HG03060 (cell line): ENCODE data around the gene POU6F2.
A peak's percentile ranks its signal among the peaks of the same experiment; 100 is the strongest.

ENCODE experiments used
- ATAC-seq: cut with Tn5 transposase; IDR thresholded peaks from one replicate; pipeline ENCODE4 v1.9.1; 2021; ENCODE audit warnings: low read depth, moderate number of reproducible peaks; ENCODE audit not compliant: unreplicated experiment

The POU6F2 gene

DNA sequence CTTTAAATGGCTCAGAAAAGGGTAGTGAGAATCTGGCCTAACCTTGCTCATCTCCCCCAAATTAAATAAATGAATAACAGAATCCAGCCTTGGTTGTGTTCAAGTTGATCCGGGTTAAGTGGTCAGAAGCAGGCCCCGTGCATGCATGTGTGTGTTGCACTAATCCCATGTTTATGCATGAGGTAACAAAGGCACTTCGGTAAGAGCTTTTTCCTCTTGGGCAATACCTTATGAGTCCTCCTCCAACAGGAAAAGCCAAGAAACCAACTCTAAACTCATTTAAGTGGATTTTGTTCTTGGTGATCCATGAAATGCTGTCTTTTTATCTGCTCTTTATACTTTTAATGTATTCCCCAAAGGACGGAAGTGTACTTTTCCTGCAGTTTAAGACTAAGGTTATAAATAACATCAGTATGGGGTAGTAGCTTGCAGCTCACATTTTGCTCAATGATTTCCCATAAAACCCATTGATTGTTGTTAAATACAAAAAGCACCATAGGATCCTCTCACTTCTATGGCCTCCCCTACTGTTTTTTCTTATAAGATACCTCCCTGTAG, 483.6 kb downstream of the POU6F2 start:
- no peak for ATAC-seq

GRCh38 chr7:39463252-39463651, 485.5 kb downstream of the POU6F2 start:
- ATAC-seq, result no peak

- no peak for ATAC-seq
Observed at GRCh38 chr7:39464350-39465054, 486.8 kb downstream of the POU6F2 start.

GRCh38 chr7:39465055-39465929, 487.6 kb downstream of the POU6F2 start:
- ATAC-seq, result peak; percentile 78

GRCh38 chr7:39468261-39468660, 490.6 kb downstream of the POU6F2 start:
- ATAC-seq, result no peak

GRCh38 chr7:39468808-39469374, 491.2 kb downstream of the POU6F2 start:
- ATAC-seq, result no peak

DNA sequence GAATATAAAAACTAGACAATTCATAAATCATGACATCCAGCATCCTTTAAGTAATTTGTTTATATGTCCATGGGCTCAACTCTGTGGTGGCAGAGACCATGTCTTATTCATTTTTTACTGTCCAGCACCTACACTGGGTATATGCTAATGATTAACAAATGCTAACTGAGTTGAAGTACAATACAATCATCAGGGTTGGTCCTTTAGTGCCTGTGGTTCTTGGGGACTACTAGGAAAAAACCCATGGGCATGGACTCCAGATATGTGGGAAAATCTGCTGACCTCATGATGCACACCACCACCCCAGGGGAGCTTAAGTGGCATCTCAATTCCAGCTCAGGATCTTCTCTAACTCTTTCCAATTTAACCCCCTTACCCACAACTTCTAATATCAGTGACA, 503.2 kb downstream of the POU6F2 start:
- no peak for ATAC-seq

DNA sequence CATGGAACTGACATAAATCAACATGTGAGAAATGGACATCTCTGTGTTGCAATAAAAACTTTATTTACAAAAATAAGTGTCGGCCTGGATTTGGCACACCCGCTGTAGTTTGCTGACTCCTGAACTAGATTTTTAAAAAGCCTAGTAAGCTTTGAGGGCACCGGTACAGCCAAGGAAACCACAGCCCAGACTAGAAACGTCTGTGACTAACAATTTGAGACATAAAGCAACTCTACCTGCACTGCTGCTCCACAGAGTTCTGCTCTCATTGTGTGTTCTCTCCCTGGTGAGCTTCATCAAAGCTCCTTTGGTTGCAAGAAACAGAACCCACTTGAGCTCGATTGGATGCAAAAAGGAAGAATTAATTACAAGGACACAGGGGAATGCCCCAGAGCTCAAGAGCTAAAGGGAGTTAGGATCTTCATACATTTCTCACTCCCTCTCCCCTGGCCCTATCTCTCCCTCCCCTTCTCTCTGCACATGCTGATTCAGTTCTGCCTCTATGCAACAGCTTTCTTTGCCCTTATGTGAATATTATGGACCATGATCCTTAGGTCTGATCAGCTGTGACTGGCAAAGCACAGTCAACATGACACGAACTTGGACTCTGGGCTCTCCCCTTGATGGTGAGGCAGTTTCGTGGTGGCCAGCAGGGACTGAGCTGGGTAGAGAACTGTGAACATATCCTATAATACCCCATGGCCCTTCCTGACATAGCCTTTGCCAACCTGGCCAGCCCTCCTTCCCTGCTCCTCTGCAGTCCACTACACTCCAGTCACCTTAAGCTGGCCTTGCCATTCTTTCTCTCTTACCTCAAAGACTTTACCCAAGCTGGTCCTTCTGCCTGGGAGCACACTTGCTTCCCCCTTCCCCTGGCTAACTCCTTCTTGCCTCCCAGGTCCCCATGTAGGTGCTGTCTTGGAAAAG, 511.0 kb downstream of the POU6F2 start:
- ATAC-seq, result no peak

GRCh38 chr7:39490296-39490695, 512.6 kb downstream of the POU6F2 start:
- no peak for ATAC-seq

DNA sequence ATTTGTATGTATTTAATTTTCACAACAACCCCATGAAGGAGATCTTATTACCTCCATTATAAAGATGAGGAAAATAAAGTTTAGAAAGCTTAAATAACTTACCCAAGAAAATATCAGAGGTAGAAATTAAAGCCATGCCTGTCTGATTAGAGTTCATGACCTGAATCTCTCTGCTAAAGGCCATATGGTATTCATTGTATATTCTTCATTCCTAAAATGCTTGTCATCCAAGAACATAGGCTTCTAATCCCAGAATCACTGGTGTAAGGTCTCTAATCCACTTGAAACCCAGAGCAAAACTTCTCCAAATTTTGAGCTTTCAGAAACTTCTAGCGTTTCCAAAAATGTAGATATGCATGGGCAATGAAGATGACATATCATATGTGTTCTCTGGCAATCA, 516.2 kb downstream of the POU6F2 start:
- ATAC-seq, result no peak

DNA sequence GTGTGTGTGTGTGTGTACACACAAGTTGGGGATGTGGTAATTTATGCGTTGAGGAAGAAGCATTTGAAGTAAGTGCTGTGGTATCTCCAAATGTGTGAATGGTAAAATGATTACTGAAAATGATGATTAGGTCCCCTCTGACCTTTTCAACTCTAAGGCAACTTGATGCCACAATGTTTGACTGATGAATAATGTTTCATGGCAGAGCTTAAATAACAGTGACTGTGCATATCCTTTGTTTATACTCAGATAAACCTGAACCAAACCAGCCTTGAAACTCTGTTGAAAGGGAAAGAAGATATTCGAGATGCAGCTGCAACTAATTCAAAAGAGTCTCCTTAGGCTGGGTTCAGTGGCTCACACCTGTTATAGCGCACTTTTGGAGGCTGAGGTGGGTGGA, 523.6 kb downstream of the POU6F2 start:
- no peak for ATAC-seq

DNA sequence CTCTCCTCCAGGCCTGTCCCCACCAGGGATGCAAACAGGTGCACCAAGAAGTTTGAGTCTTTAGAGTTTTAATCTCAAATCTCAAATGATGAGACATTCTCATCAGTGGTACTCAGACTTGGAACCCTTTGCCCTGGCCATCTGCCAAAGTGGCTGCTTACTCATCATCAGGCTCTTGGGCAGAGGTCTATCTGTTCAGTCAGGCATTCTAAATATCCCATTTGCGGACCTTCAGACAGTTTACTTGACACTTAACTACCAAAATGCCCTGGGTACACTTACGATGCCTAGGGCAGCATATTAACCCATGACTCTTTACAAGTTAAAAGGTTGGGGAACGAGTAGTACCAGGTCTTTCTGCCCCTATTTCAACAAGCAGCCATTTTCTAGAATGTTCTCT, 527.3 kb downstream of the POU6F2 start:
- no peak for ATAC-seq

GRCh38 chr7:39507866-39508551, 530.3 kb downstream of the POU6F2 start:
- no peak for ATAC-seq

DNA sequence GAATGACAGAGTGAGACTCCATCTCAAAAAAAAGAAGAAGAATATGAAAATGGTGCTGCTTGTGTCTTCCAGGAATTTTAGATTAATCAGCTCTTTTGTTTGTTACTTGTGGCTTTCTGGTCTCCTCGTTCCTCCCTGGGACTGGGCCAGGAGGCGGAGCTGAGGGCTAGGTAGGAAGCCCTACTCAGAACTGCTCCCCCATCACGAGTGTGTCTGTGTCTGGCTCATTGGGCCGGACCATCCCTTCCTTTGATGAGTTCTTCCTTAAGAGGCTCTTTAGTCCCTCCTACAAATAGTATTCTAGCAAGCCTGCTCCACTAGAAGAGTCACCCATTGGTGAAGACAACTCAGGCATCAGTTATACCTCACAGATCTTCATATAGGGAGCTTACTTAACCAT, 531.7 kb downstream of the POU6F2 start:
- ATAC-seq, result no peak

DNA sequence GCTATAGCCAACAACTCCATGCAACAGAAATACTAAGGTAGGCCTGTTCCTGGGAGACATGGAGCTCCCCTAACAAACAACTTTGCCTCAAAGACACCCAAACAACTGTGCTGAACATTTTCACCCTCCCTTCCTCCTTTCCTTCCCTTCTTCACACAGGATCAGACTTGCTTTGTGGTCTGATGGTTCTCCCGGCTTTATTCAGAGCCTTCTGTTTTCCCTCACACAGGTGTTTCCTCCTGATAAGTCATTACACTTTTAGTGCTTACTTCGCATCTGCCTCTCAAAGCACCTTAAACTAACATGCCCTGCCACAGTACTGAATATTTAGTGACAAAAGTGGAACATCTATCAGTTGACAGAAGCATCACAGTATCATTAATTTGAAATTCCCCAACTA, 532.2 kb downstream of the POU6F2 start:
- ATAC-seq, result no peak

DNA sequence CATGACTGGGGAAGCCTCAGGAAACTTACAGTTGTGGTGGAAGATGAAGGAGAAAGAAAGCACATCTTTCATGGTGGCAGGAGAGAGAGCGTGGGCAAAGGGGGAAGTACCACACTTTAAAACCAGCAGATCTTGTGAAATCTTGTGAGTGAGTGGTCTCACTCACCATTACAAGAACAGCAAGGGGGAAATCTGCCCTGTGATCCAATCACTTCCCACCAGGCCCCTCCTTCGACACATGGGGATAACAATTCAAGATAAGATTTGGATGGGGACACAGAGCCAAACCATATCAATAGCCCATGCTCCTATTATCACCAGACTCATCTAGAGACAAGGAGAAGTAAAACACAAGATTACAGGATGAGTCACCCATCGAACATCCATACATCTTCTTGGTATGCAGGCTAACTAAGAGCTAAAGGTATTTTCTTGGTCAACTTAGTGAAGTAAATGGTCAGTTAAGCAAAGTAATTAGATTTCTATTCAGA, 533.2 kb downstream of the POU6F2 start:
- ATAC-seq, result no peak

GRCh38 chr7:39515534-39516228, 538.0 kb downstream of the POU6F2 start:
- ATAC-seq, result no peak

DNA sequence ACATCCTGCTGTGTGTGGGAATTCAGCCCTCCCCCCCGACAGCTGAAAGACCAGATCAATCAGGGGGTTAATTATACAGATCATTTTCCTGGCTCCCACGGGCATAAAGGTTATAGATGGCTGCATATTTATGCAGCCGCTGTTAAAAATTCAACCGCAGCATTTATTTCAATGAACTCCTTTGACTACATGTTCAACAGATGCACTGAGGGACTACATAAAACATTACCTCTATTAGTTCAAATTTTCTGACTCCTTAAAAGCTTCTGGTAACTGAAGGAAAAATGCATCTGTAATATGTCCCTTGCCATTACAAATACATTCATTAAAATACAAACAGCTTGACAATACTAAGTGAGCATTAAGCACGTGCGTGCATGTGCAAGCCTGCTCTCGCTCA, 538.8 kb downstream of the POU6F2 start:
- no peak for ATAC-seq

DNA sequence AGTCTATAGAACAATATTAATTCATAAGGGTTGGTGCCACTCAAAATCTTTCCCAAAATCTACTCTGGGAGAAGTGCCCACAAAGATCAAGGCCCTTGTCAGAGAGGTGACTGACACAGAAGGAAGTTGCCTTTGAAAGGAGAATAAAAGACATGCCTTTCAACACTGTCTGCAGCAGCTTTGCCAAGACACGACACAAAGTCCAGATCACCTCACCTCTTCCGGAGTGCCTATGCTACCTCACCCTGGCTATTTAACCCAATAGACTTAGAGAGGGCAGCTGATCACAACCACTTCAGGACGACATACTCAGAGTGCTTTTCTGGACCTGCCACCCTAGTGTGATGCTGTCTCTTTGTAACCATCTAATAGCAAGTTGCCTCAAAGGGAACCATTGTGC, 539.5 kb downstream of the POU6F2 start:
- no peak for ATAC-seq
